ENCODE results near the gene CPVL. TPM values are rescaled to one million over a fixed set of nuclear protein-coding genes. Genes with fewer than 3 reads are reported as not detected.

The CPVL gene
- polyA plus RNA-seq, 3 donors, result 410 to 1,111 (median 1,108) TPM

DNA sequence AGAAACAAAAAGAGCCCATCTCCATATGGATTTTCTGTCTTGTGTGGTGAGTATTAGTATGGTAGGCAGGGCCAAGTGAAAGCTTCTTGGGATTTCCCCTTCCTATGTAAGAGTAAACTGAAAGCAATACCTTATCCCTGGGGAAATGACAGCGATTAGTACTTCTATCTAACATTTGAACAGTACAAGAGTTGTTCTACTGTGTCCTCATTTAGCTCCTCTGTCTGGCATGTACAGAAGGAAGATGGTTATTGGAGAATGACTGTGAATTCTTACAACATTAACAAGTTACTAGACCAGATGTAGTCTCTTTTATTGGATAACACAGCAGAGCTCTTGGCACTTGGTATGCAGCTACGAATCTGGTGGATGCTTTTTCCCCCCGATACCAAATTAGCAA, 170.3 kb downstream of the CPVL start:
- no peak overlapping the region for H3K9ac ChIP-seq (ENCODE audit: insufficient read depth, low read length, poor library complexity, severe bottlenecking)
- TF ChIP-seq CTCF (IDR thresholded peaks at IDR 0.05), result no peak
- no peak overlapping the region for H3K4me2 ChIP-seq (replicated peaks; ENCODE audit: extremely low read depth, low read length, poor library complexity, severe bottlenecking)
- no peaks in the 10 kb centered on the region for H3K4me1 ChIP-seq (ENCODE audit: control insufficient read depth in 1 of 2, insufficient read depth in 2 of 2, low read length in 2 of 2)
- H3K27me3 ChIP-seq (ENCODE audit: control insufficient read depth in 2 of 2, insufficient read depth in 2 of 2, low read length in 2 of 2), result no peaks in the 10 kb centered on the region
- peaks cover 0 to 5% (median 4%) of the 10 kb centered on the region in 3 donors for H3K27me3 Mint-ChIP-seq (ENCODE audit: low read depth in 3 of 3)
- H2AFZ ChIP-seq (ENCODE audit: insufficient read depth, low read depth, low read length, poor library complexity, severe bottlenecking), result no peak overlapping the region
- no peak for DNase-seq
- no peaks in the 10 kb centered on the region for H3K36me3 Mint-ChIP-seq
- H3K4me3 ChIP-seq (replicated peaks in 1 of 3; ENCODE audit: low read depth in 2 of 3, low read length in 3 of 3), result no peak overlapping the region
- intact Hi-C loops (cut with micrococcal nuclease), result no loop called here
- H4K20me1 ChIP-seq (ENCODE audit: insufficient read depth, low read length), result no peaks in the 10 kb centered on the region
- peaks cover 25 to 28% of the 10 kb centered on the region in 2 donors for H3K9me3 ChIP-seq (replicated peaks in 1 of 2; ENCODE audit: control insufficient read depth in 1 of 2, insufficient read depth in 1 of 2, low read length in 2 of 2)
- no peak overlapping the region for H3K4me3 Mint-ChIP-seq
- H3K79me2 ChIP-seq (ENCODE audit: insufficient read depth, low read length), result no peaks in the 10 kb centered on the region
- no peak overlapping the region for H3K27ac Mint-ChIP-seq
- H3K27ac ChIP-seq (ENCODE audit: low read depth in 1 of 2, low read length in 2 of 2), result no peak overlapping the region
- no peaks in the 10 kb centered on the region for H3K4me1 Mint-ChIP-seq
- no peaks in the 10 kb centered on the region for H3K36me3 ChIP-seq (replicated peaks in 1 of 2; ENCODE audit: control insufficient read depth in 1 of 2, insufficient read depth in 2 of 2, low read length in 2 of 2)
- WGBS (ENCODE audit: insufficient coverage), result no CpG with 5 or more reads among the region's 3 CpGs
- peaks cover 20 to 42% (median 35%) of the 10 kb centered on the region in 7 donors for H3K9me3 Mint-ChIP-seq

GRCh38 chr7:28973591-28973990, 172.7 kb downstream of the CPVL start:
- Mint-ChIP-seq H3K27me3 (ENCODE audit: low read depth in 3 of 3) (no peaks in the 10 kb centered on the region), H3K4me1 (no peaks in the 10 kb centered on the region), H3K36me3 (no peaks in the 10 kb centered on the region), H3K9me3 (peaks cover 25 to 49% (median 44%) of the 10 kb centered on the region in 7 donors), H3K27ac (no peak overlapping the region), H3K4me3 (no peak overlapping the region)
- Histone ChIP-seq H3K27me3 (ENCODE audit: control insufficient read depth in 2 of 2, insufficient read depth in 2 of 2, low read length in 2 of 2) (no peaks in the 10 kb centered on the region), H3K36me3 (replicated peaks in 1 of 2; ENCODE audit: control insufficient read depth in 1 of 2, insufficient read depth in 2 of 2, low read length in 2 of 2) (no peaks in the 10 kb centered on the region), H2AFZ (ENCODE audit: insufficient read depth, low read depth, low read length, poor library complexity, severe bottlenecking) (no peak overlapping the region), H3K9me3 (replicated peaks in 1 of 2; ENCODE audit: control insufficient read depth in 1 of 2, insufficient read depth in 1 of 2, low read length in 2 of 2) (peaks cover 31 to 39% of the 10 kb centered on the region in 2 donors), H4K20me1 (ENCODE audit: insufficient read depth, low read length) (no peaks in the 10 kb centered on the region), H3K9ac (ENCODE audit: insufficient read depth, low read length, poor library complexity, severe bottlenecking) (no peak overlapping the region), H3K27ac (ENCODE audit: low read depth in 1 of 2, low read length in 2 of 2) (no peak overlapping the region), H3K4me2 (replicated peaks; ENCODE audit: extremely low read depth, low read length, poor library complexity, severe bottlenecking) (no peak overlapping the region), H3K4me3 (replicated peaks in 1 of 3; ENCODE audit: low read depth in 2 of 3, low read length in 3 of 3) (no peak overlapping the region), H3K4me1 (ENCODE audit: control insufficient read depth in 1 of 2, insufficient read depth in 2 of 2, low read length in 2 of 2) (no peaks in the 10 kb centered on the region), H3K79me2 (ENCODE audit: insufficient read depth, low read length) (no peaks in the 10 kb centered on the region)
- no peak for TF ChIP-seq CTCF (IDR thresholded peaks at IDR 0.05)
- intact Hi-C loops (cut with micrococcal nuclease), result no loop called here
- DNase-seq, result no peak
- 92% methylated on average over 3 of the region's 3 CpGs for WGBS (ENCODE audit: insufficient coverage)

Data from CD14-positive monocyte (primary cell).